ENCODE measurements around the gene IFNA5.

Gene IFNA5

DNA sequence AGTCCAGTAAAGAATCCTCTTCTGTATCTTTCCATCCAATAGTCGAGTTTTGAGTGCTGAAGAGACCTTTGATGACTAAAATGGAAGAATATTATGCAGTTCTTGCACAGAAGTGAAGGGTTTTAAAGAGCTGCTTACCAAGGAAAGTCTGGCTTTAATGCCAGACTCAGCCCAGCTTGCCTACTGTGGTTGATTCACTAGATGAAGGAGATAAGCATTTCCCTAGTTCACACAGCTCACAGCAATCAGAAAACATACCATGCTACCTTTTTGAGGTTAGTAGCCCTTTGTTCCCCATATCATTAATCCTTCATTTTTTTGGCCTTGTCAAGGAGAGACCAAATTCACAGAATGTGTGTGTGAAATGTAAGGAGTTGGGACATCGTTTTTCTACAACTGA lies 15.3 kb downstream of the IFNA5 start:
- no peak for DNase-seq

- no peak for DNase-seq
Observed at GRCh38 chr9:21287280-21287679, 17.8 kb downstream of the IFNA5 start.

DNA sequence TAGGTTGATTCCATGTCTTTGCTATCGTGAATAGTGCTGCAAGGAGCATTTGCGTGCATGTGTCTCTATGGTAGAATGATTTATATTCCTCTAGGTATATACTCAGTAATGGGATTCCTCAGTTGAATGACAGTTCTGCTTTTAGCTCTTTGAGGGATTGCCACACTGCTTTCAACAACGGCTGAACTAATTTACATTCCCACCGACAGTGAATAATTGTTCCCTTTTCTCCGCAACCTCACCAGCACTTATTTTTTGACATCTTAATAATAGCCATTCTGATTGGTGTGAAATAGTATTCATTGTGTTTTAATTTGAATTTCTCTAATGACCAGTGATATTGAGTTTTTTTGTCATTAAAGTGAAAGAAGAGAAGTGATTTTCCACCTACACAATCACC lies 18.5 kb downstream of the IFNA5 start:
- peak in 1 of 2 donors; percentile 7 for DNase-seq

- no peak for DNase-seq
Observed at GRCh38 chr9:21286099-21286498, 19.0 kb downstream of the IFNA5 start.

- DNase-seq: no peak
Observed at GRCh38 chr9:21281275-21281674, 23.8 kb downstream of the IFNA5 start.

GRCh38 chr9:21268347-21268657 lies 36.8 kb downstream of the IFNA5 start:
- DNase-seq: no peak

- DNase-seq: no peak
Observed at GRCh38 chr9:21267485-21268346, 37.4 kb downstream of the IFNA5 start.

DNA sequence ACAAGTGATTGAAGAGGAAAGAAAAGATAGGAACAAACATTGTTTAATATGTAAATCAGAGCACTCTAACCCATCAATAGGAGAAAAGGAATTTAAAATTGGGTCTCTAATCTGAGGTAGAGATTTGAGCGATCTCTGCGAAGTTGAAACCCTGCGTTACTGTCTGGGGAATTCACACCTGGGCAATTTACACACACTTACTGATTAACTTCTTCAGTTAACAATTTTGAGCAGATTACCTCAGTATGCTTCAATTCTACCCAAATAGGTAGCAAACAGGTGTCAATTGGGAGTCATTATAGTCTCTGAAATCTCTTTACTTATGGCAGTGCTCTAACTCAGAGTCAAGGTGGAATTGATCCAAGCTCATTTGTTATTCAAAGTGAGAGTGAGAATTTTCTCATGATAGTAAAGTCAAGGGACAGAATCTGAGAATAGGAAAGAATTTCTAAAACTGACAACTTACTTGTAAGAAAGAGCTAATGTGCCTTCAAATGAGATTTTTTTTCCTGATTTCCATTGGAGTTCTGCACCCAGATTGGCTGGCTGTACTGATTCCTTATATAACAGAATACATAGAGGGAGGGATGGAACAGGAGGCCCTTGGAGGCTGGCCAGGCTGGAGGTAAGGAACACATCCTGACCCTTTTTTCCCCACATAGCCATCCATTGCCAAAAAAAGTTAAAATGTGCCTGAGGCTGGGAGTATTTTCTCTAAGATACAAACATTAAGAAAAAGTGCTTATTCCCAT lies 38.2 kb downstream of the IFNA5 start:
- no peak for DNase-seq

DNA sequence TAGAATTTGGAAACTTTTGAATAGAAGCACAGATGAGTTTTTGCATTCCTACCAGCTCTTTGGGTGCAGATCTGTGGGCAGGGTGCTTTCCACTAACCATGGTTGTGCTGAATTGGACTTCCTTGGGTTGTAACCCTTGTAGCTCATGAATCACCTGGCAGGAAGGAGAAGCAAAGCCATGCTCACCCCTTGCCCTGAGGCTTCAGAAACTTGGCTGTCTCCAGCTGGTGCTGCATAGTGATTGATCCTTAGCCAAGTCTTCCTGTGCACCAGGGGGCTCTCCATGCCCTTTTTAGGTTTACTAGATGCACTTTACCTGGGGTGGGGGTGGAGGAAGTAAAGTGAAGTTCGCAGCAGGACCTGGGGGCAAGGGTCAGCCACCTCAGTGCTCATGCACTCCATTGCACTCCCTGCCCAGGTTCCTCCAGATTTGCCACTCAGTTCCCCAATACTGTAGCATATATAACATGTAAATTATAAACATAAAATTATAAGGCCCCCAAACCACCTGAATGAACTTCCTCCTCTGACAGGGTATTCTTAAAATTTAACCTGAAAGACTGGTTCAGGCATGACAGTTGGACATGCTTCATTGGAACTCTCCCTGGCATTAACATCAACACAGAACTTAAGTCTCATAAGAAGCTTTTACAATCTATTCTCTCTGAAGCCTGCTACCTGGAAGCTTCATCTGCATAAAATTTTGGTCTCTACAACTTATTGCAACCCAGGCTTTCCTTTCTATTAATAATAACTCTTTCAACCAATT lies 39.5 kb downstream of the IFNA5 start:
- DNase-seq: no peak

GRCh38 chr9:21255538-21256212 lies 49.4 kb downstream of the IFNA5 start:
- no peak for DNase-seq

Data from CD4-positive, alpha-beta T cell treated with Interleukin-1 beta for 1 hour (primary cell).